ENCODE measurements around the gene CYTH3.

CYTH3 gene

DNA sequence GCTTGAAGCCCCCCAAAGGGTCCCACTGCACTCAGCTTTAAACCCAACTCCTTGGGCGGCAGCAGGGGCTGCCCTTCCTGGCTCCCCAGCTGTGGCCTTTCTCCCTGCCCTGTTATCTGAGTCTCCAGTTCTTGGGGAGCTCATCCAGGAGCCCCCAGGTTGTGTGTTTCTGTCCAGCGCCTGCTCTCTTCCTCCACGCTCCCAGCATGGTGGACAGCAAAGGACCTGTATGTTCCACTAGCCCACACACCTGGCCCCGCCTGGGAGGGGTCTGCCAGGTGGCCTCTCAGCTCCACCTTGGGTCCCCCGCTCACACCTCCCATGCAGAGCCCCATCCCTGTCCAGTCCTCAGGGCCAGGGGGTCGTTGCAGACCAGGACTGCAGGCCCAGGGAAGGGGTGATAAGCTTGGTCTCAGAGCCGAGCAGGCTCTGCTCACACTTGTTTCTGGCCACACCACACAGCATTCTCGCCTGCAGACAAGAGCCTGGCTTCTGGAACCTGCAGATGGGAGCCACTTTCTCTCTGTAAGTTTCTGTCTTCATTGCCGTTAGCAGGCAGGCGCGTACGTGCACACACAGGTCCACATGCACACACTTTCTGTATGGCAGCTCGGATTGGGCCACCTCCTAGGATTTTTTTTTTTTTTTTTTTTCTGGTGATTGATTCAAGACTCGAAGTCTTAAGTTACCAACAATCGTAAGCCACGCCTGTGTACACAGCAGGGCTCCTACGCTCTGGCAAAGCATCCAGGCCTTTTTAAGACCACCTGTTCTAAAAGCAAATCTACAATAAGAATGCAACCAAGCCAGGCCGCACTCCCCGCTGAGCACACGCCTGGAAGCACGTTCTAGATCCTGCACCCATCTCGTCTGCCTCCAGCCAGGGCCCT lies 104.6 kb downstream of the CYTH3 start:
- peak; percentile 26 for DNase-seq (ENCODE audit: low spot score)

- peak; percentile 70 for DNase-seq (ENCODE audit: low spot score)
Observed at GRCh38 chr7:6167004-6167551, 105.3 kb downstream of the CYTH3 start.

- DNase-seq (ENCODE audit: low spot score), result no peak
Observed at GRCh38 chr7:6166443-6166891, 106.0 kb downstream of the CYTH3 start.

DNA sequence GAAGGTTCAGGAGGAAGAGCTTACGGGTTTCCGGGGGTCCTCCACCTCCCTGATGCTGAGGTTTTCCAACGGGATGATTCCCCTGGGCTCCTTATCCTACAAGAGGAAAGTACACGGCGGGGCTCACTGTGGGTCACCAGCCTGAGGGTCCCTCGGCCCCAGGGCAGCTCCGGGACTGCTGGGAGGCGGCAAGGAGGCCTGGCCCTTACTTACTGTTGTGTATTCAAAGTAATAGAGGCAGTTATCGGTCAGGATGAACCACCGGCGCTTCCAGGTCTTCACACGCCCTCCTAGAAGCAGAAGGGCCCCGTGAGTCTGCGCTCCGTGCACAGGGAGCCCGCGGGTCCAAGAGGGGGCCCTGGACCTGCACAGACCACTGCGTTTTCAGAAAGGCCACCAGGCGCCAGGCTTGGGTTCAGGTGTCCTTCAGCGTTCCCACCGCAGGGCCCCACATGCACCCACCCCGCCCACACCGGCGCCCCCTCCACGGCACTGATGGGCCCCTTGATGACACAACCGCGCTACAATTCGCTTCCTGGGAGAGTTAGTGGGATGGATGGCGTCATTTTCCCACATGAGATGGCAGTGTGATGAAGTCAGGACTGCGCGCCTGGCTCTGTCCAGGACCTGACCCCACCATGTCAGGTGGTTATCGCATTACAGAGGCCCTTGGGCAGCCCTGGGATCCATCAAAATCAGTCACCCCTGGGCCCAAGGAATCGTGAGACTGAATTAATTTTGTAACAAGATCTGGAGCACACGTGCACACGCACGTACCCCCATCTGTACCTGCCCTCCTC lies 106.7 kb downstream of the CYTH3 start:
- peak; percentile 93 for DNase-seq (ENCODE audit: low spot score)

DNA sequence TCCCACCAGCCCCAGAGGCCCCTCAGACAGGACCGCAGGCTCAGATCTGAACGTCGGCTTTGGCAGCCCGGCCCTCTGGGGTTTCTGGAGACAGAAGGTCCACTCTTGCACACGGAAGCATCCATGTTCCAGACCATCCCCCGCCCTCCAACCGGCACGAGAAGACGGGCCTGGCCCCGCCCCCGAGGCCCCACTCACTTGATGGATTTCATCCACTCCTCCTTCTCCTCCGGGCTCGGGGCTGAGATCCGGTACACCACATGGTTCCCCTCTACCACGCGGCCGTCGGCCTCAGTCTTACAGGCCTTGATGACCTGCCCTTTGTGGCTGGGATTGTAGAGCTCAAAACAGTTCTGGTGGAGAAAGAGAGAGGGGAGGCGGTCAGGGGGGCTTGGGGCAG lies 107.3 kb downstream of the CYTH3 start:
- peak; percentile 33 for DNase-seq (ENCODE audit: low spot score)

DNA sequence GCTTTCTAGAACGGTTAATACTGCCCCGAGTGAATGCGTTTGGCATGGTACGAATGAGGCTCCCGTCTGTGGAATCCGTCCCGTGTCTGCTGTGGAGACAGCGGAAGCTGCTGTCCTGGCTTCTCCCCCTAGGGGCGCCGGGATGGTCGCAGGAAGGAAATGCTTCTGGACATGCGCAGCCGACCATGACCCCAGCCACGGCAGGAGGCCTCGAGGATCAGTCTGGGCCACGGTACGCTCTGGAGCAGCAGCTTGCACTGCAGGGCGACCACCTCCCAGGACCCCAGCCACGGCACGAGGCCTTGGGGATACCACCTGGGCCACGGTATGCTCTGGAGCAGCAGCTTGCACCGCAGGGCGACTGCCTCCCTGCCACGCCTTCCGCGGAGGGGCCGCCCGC lies 107.9 kb downstream of the CYTH3 start:
- DNase-seq (ENCODE audit: low spot score), result peak; percentile 51

DNA sequence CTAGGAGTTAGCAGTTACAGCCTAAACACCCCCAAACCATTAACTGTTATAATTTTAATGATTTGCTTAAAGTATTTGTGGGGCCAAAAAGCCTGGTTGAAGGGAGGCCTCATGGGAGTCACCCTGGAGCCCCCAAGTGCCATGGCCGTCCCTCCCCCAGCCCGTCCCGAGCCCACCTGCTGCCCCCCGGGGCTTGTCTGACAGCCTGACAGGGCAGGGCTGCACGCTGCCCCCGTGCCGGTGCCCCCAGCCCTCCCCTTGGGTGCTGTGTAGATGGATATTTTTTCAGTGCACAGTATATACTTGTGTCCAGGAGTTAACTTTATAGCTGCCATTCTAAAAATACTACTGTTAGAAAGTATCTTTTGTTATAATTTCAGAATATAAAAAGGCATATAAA lies 108.4 kb downstream of the CYTH3 start:
- DNase-seq (ENCODE audit: low spot score), result no peak

DNA sequence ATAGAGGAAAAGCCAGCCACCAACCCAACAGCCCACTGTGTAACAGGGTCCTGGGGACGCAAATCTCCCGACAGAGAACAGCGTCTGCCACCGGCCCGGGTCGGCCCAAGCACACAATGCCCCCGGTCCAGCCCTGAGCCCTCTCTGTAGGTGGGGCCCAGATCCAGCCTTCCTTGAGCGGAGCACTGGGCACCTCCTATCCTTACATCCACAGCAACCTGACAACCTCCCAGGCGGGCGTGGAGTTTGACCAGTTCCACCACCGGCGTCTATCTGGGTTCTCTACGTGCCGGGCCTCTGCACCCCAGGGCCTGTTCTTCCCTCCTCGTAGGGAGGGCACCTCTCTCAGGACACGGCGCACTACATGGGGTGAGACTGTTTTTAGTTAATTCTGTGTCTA lies 109.0 kb downstream of the CYTH3 start:
- DNase-seq (ENCODE audit: low spot score), result no peak

- DNase-seq (ENCODE audit: low spot score), result no peak
Observed at GRCh38 chr7:6162650-6163366, 109.6 kb downstream of the CYTH3 start.

DNA sequence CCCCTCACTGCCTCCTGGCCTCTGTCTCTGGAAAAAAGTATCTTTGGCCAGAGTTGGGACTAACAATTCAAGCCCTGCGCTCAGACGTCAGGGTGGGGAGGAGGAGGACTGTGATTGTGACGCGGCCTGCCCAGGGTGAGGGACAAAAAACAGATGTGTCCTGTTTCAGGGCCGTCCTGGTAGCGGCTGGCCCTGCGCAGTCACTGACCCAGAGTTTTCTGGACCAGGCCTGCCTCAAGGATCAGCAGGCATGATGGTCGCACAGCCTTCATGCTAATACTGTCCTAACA lies 110.1 kb downstream of the CYTH3 start:
- DNase-seq (ENCODE audit: low spot score), result no peak

DNA sequence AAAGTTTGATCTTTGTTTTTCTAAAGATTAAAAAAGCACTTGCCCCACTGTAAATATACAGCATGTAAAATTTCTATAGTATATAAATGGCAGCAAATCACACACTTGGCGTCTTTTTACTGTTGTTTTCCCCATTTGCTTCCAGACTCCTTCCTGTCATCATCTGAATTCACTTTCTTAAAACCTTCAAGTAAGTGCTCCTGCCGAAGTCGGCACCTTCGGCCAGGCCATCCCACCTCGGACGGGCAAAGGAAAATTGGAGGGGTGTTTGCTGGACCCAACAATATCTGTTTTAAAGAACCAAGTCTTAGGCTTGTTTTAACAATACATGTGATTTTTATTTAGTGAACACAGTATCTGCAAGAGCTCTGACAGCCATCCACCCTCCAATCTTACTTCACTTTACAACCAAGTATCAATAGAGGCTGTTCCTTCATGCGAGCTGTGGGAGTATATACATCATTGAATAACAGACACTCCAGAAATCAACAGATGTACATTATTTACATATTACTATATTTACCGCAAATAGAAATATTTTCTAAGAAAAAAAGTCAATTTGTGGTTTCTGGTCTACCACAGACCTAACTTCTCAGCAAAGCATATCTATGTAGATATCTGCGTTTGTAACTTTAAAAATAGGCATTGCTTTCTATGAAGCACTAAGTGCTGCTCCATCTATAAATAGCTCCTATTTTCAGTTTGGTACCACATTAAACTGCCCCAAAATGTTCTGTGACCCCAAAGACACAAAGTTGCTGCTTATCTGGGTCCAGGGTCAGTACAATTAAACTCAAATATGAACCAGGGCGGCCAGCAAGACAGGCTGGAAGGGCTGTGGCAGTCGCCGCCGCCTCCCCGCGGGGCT lies 110.7 kb downstream of the CYTH3 start:
- no peak for DNase-seq (ENCODE audit: low spot score)

- DNase-seq (ENCODE audit: low spot score), result peak; percentile 70
Observed at GRCh38 chr7:6160191-6160623, 112.2 kb downstream of the CYTH3 start.

DNA sequence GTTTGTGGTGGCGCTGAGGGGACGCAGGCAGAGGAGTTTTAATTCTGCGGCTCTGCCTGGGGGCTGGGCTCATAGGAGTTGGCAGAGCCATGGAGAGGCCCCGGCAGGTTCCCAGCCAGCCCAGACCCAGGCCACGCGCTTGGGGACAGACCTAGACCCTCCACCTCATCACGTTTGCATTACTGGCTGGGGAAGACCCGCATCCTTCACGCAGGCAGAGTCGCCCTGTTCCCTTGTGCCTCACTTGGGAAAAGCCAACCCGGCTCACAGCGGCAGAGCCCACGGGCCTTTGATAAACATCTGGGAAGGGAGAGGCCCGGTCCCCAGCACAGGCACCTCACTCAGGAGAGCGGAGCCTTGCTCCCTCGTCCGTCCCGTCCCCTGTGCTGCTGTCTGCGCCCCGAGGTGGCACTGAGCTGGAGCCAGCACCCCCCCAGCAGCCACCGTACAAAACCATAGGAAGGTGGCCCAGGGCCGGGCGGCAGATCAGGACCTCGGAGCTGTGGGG lies 112.8 kb downstream of the CYTH3 start:
- DNase-seq (ENCODE audit: low spot score), result no peak

DNA sequence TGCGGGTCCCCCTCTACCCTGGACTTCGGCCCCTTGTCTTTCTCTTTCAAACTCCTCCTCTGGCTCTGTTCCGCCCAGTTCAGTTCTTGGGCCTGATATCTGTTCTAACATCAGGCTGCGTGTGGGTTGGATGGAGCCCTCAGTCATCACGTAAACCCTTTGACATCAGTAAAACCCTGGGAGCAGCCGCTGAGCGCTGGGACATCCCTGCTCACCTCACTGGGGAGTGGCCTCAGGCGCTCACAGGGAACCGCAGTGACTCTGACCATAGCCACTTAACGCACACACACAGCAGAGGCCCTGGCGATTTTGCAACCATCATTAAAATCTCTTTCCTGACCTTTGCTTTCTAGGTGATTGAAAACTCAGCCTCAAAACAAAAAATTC lies 113.3 kb downstream of the CYTH3 start:
- DNase-seq (ENCODE audit: low spot score), result no peak

GRCh38 chr7:6158424-6159096 lies 113.9 kb downstream of the CYTH3 start:
- DNase-seq (ENCODE audit: low spot score), result no peak

GRCh38 chr7:6157685-6158423 lies 114.6 kb downstream of the CYTH3 start:
- DNase-seq (ENCODE audit: low spot score), result no peak

DNA sequence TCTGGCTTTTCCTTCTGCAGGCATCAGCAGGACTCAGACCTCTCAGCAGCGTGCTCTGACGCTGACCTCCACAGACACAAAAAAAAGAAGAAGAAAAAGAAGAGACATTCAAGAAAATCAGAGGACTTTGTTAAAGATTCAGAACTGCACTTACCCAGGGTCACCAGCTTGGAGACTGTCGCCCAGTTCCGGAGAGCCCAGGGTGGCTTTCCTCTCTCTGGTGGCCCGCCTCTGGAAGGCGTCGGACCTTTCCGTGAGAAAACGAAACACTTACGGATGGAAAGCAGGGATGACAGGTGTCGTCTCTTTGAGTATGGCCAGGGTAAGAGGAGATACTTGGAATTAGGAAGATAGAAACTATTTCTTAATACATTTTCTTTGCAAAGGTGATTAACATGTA lies 115.7 kb downstream of the CYTH3 start:
- no peak for DNase-seq (ENCODE audit: low spot score)

- DNase-seq (ENCODE audit: low spot score), result no peak
Observed at GRCh38 chr7:6155596-6155995, 116.8 kb downstream of the CYTH3 start.
